C4-2B (cell line): ENCODE data around the gene BHLHE40.

Source experiments
- CTCF ChIP-seq: fragments of 450-650 bp; conservative IDR thresholded peaks from 2 replicates; pipeline ENCODE4 v1.5.1; 2017; ENCODE audit warnings: mild to moderate bottlenecking
- ZFX ChIP-seq: fragments of 450-650 bp; IDR thresholded peaks from 2 replicates; pipeline ENCODE4 v1.6.1; 2017

DNA sequence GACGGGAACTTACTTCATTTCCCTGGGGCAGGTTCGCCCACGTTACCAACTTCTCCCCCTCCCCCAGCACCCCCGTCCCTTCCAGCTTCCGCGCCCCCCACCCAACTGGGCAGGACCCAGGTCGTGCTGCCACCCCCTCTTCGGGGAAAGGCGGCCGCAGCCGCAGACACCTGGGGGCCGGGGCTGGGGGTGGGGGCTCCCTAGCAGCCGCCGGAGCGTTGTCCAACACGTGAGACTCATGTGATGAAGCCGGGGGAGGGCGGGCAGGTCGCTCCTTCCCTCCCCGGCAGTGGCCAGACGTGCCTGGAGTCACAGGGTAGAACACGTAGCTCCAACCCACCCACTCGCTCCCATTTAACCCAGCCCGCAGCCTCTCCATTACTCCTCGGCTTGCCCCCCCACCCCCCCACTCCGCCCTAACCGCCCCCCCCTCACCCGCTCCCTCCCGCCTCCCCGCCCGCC lies 240 bp upstream of the BHLHE40 start:
- TF ChIP-seq CTCF (no peak), ZFX (no peak)
